Posterior cingulate gyrus (tissue), 11 donors: ENCODE results near the gene AUTS2.

Experiments
- DNase-seq, 10 donors: peaks; one replicate each; pipeline versions ENCODE4 v3.0.0 to v3.0.0-alpha.2; 2020 to 2021; ENCODE audit warnings: mixed read lengths in 3 of 10
- intact Hi-C: fragments of 100-400 bp; cut with DNase I; formaldehyde crosslinking; loops from one replicate; pipeline ENCODE4 v1.15.1; 2023

The AUTS2 gene

DNA sequence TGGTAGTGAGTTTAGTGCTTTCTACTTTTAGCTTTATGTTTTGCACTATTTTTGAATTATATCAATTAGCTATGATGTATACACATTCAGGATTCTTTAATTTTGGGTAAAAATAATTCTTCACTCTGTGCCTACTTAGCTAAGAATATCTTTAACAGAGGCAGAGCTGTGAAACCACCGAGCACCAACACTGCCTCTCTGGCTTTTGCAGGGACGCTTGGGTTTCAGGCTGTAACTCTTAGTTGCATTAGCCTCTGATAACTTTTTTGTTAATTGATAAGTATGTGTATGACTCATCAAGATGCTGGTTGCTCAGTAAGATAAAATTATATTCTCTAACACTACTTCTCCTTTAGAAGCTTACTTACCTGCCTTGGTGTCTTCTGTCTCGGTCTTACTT lies 738.3 kb downstream of the AUTS2 start:
- intact Hi-C loops, result no loop called here
- DNase-seq, result no peak

DNA sequence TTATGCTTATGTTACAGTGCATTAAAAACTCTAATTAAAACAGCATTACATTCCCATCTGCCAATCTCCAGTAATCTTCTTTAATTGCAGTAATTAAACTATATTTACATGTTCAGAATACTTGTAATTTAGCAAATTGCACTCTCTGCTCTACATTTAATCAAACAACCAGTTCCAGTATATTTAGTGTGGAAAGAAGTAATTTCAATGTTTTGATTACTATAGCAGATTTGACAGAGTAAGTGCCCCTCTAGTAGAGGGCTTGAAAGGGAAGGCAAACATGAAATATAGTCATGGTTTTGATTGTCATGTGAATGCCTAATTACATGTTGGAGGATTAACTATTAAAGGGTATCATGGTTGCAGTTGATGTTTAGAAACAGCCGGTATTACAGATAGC lies 739.7 kb downstream of the AUTS2 start:
- intact Hi-C loops, result no loop called here
- DNase-seq, result no peak

DNA sequence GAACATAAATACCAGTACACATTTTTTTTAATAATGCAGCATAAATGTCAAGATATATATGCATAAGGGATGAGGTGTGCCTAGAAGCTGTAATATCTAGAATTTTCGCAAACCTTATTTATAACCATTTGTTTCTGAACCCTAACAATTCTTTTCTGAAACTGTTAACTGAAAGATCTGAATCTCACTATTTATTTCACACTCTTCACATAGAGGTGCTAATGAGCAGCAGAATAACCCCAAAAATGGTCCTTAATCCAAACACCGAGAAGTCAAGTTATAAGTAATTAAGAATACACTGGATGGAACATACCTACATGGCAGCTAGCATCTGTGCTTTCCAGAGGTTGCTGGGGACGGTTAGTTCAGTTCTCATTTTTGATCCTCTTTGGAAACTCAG lies 742.0 kb downstream of the AUTS2 start:
- no peak for DNase-seq
- intact Hi-C loops, result no loop called here

DNA sequence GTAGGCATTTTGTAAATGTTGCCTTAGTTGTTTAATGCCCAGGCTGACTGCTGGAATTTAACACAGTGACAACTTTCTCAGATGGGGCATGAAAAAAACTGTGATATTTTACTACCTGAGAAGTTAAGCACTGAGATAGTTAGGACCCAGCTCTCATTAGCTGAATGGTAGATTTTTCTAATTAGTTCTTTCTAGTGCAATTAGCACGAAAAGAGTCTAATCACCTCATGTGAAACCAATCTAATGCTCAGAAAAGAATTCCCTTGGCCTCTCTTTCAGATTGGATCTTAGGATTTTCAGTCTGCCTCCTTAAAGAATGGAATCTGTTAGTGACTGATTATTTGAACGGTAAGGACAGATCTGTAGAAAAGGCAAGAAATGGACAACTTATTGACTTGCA lies 743.2 kb downstream of the AUTS2 start:
- DNase-seq, result no peak
- intact Hi-C loops, result no loop called here

DNA sequence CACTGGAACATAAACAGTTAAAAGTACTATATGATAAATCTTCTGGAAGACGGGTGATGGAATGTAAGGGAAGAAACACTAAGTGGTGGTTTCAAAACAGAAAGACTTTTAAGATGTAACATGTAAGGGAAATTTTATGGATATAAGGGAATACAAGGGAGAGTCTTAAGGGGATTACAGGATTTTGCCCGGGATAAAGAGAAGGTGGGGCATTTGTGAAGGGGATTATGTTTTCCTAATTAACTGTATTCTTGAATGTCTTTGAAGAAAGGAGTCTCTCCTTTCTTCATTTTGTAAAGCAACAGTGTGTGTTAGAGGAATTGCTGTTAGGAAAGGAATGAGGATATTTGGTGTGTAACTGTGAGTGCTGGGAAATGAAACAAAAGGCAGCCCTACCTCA lies 745.2 kb downstream of the AUTS2 start:
- intact Hi-C loops, result no loop called here
- DNase-seq, result no peak

DNA sequence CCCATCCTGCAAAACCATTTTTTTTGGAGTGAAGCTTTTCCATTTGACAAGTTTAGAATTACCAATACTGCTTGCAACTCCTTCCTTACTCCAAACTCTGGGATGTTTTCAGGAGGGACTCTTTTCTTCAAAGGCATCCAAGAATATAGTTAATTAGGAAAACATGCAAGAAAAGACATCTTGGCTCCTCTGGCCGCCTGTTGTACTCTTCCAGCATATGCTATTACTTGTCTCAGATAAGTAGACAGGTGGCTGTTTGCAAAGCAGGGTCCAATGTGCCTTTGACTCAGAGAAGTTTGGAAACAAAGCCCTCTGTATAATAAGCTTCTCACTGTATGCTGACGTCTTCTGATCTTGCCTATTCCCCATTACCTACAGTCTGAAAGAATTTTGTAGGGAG lies 746.5 kb downstream of the AUTS2 start:
- intact Hi-C loops, result no loop called here
- DNase-seq, result no peak

DNA sequence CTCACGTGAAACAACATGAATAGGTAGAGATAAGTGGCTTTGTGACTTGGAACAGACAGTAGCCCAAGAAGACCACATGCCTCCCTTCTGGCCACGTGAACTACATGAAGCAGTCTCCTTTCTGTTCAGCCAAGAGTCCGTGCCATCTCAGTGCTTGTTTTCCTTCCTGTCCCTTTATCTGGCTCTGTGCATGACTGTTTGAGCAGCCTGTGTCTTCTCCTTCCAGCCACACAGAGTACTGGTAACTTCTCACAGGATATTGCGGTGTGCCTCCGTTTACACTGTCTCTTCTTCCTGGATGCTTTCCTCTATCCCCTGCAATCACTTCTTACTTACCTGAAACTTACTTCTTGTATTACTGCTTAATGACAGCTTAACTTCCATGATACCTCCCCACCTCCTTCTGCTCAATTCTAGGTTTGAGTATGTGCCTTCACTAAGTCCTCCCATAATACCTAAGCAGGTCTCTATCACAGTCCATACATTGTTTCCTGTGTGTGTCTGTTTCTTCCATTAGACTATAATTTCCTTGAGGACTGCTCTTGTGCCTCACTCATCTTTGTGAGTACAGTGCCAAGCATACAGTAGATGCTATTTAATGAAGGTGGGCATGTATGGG lies 748.7 kb downstream of the AUTS2 start:
- DNase-seq, result no peak
- intact Hi-C loops, result no loop called here

DNA sequence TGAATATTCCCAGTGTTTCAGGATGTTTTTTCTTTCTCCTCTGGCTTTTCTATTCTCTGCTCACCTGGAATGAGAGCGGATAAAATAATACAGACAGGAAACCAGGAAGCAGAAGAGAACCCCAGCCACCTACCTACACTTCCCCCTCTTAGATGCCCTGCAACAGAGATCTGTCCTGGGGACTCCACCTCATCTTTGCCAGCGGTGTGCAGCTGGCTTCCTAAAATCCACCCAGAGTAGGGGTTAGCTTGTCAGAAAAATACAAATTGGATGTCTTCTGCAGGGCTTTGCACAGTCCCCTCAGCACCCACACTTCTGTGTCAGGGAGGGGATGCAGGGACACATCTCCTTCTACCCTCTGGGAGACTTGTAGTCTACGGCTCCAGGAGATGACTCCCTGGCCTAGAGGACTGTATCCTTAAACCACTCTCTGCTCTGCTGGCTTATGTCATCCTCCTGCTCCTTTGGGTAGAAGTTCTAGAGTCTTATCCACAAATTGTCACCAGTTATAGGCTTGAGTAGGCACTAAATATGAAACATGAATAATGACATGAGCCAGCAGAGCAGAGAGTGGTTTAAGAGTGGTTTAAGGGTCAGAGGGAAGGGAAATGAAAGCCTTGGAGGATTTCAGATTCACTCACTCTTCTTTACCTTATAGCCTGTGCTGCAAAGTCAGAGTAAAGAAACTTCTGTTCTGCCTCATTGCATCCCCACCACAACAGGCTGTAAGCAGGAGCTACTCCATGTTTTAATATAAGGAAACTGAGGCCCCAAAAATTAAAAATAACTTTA lies 749.4 kb downstream of the AUTS2 start:
- no peak for DNase-seq
- intact Hi-C loops, result no loop called here

DNA sequence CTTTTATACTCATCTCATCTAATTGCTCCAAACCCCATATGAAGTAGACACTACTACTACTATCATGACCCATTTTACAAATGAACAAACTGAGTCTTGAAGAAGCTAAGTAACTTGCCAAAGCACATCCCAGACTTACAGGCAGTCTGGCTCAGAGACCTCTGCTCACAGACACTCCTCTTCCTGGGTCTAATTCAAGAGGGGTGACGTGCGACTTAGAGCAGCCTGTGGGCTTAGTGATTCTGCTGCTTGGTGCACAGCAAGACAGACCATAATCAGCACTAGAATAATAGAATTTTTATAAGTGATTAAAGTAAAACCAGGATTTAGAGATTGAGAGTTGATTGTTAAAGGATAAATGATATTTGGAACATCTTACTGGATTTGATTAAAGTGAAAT lies 750.8 kb downstream of the AUTS2 start:
- DNase-seq, result no peak
- intact Hi-C loops, result no loop called here

DNA sequence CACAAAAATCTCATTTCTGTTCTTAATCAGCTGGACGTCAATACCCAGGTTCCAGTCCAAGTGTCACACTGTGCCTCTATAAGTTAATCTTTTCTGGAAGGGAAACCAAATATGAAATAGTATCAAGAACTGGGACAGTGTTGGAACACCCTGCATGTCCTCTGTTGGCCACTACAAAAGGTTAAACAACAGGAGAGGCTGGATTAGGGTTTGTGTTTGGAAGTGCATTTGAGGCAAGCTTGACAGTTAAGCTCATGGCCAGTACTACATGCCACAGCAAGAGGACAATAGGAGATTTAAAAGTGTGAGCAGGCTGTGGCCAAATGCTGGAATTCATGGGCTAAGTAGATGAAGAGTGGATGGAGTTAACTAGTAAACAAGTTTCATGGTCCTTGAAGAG lies 751.5 kb downstream of the AUTS2 start:
- no peak for DNase-seq
- intact Hi-C loops, result no loop called here

DNA sequence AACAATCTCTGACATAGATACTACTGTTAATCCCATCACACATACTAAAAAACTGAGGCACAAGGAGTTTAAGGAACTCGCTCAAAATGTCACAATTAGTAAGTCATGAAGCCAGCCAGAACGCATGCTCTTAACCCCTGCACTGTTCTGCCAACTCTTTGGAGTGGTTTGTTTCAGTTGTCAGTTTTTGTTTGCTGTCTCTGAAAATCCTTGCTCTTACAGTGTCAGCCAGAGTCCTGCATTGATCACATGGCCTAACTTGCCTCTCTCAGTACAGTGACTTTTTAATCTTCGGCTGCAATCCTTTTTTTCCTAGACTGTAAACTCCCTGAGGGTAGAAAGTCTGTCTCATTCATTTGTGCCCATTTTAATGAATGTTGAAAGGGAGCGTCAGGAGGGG lies 753.8 kb downstream of the AUTS2 start:
- DNase-seq, result no peak
- intact Hi-C loops, result no loop called here

DNA sequence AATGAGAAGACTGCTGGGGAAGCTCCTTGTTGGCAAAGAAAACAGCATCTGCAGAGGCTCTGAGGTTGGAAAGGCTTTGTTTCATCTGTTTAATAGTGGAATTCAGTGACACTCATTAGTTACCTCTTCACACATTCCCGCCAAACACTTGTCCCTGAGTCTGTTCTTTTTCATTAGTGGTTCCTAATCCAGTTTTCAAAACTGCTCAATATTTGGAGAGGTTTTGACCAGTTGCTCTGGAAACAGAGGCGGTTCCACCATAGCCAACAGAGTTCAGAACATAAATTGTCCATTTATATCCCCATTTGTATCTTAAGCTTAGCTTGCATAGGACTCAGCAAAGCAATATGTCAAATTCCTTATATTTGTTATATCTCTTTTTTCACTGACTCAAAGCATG lies 754.6 kb downstream of the AUTS2 start:
- no peak for DNase-seq
- intact Hi-C loops, result no loop called here

DNA sequence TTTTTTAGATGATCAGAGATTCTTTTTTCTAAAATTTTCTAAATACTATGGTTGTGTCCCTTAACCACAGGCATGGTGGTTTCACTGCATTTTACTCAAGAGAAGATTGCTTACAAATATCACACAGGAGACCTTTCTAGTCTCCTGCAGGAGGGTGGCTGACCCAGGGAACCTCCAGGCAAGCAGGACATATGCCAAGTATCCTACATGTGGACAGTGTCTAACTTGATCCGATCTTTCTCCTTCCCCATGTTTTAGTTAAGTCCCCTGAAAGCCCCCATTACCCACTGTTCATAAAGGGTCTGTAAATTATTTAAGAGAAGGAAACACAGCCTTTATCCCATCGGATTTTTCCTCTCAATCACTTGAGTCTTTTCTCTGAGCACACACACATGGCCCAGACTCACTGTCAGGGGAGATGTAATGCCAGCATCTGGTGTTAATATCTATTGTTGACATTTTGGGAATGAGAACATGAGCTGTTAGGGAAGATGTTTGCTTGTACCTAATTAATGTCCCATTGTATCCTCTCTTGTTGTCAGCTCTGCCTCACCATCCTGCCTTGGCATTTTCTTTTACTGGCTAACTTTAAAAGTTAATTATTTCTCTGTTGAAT lies 755.2 kb downstream of the AUTS2 start:
- intact Hi-C loops, result no loop called here
- no peak for DNase-seq

DNA sequence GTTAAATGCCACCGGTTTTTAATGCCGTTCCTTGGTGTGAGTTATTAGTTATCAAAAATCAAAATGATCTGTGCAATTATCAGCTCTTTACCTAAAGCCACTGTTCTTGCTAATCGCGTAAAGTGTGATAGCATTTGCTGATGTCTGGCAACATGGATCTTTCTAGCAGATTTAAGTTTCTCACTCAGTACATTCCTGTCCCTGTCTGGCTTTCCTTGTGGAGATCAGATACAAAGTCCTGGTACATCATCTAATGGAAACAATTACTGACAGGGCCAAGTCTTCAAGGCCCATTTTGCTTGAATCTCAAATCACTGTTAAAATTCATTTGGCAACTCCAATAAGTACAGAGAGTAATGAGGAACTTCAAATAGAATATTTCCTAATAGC lies 755.7 kb downstream of the AUTS2 start:
- DNase-seq, result no peak
- intact Hi-C loops, result no loop called here

DNA sequence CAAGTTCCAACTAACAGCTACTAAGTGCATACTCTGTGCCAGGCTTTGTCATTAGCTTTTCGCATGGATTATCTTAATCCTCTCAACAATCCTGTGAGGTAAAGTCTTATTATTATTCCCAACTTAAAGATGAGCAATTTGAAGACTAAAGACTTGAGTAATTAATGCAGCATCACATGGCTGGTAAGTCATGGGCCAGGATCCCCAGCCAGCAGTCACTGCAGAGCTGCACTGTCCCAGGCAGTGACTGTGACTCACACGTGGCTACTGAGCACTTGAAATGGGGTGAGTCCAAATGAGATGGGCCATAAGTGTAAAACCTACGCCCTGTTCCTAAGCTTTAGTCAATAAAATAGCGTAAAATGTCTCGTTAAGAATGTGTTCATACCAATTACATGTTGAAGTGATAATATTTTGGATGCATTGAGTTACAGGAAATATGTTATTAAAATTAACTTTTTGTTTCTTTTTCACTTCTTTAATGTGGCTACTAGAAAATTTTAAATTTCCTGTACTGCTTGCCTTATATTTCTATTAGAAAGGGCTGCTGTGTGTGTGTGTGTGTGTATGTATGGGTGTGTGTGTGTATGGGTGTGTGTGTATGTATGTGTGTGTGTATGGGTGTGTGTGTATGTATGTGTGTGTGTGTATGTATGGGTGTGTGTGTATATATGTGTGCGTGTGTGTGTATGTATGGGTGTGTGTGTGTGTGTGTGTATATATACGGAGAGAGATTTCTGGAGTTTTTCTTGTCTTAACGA lies 756.3 kb downstream of the AUTS2 start:
- intact Hi-C loops, result no loop called here

DNA sequence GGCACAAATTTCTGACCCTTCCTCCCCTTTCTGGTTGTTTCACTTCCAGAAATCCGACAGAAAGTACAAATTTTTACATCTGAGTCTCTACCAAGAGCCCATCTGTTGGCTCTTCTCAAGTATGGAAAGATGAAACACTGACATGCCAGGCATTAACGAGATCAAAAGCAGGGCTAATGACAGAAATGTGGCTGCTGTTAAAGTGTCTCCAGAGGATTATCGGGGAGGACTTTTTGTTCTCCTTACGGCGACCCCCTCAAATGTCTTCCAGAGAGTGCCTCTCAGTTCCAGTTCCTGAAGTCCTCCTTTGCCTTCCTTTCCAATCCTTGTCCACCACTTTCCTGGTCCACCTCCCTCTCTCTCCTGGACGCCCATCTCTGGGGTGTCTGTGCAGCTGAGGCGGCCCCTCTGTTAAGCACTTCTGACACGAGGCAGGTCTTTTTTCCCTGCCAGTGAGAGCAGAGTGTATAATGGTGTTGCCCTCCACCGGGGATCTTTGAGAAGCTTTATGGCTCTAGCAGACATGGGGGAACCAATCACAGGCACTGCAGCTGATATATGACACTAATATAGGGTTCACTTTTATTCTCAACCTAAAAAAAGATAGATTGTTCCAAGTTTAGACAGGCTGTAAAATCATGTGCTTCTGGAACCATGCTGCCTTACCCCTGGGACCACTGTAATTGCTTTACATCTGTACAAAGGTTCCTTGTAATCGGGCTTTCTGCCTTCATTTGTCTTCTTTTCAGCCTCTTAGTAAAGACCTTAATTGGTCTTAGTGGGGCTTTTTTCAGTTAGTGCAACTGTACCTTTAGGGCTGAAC lies 757.1 kb downstream of the AUTS2 start:
- intact Hi-C loops, result no loop called here

More for the DNA sequence above, 756.3 kb downstream of the AUTS2 start:
- DNase-seq, result no peak

DNA sequence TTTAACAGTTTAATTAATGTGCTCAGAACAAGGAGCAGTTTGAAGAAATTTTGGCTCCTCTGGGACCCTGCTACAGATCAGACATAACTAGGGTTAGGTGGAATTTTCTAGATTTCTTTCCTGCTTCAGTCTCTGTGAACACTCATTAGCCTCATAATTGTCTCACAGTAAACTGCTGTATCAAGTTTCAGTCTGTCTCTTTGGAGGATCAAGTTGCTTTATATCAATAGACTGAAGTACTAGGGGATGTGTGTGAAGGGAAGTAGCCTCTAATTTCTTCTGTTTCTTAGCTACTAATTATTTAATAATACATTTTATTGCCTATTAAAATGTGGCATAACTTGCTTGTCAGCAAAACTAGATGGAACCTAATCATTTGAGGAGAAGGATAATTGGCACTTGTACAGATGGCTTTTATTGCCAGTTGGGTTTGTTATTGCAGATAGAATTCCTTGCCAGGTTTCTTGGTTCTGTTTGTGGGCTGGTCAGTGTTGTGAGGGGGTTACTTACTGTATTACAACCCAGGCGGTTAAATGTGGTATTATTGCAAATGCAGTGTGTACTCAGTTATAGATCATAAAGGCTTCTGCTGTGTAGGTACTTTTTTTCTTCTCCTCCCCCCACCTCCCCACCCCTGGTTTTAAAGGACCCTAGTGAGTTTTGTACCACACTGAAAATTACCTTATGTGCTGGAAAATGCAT lies 758.0 kb downstream of the AUTS2 start:
- intact Hi-C loops, result no loop called here
- DNase-seq, result no peak

More for the DNA sequence above, 757.1 kb downstream of the AUTS2 start:
- DNase-seq, result no peak

DNA sequence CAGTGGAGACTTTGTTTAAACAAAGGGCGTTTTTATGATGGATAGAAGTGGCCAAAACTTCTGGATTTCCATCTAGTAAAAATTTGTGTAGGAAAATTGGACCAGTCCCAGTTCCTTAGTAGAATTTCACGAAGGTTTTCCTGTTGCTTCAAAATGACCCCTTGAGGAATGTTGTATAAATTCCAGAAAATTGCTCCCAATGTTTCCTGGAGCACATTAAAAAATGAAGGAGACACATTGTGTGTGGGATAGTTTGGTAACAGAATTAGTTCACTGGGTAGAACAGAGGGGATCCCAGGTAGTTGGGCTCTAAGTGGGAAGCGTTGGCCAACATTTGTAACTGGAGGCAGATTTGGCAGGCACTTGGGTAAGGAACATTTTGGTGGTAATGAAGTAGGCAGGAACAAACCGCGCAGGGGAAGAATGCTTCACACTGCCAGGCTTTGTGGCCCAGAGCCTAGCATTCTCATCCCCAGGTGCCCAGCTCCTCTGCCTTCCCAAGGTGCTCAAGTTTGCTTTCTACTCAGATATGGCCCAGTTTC lies 758.6 kb downstream of the AUTS2 start:
- intact Hi-C loops, result no loop called here
- DNase-seq, result peak in 3 of 10 donors; percentile 2 to 67 (median 10)

DNA sequence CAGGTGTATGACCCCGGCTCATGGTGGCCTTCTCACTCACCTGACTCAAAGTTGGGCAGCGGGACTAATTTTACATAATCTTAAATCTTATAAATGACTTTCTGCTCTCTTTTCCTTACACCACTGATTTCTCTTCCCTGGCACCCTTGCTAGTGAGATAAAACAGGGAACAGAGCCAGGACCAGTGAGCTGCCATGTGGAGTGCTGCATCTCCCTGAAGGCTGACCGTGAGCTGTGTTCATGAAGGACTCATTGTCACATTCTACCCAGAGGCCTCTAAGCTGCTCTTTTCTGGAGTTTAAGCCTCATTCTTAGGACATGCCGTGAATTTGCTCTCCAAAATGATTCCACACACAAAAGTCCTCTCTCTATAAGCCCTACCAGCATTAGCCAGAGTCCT lies 762.3 kb downstream of the AUTS2 start:
- intact Hi-C loops, result no loop called here
- DNase-seq, result peak in 1 of 10 donors; percentile 8

DNA sequence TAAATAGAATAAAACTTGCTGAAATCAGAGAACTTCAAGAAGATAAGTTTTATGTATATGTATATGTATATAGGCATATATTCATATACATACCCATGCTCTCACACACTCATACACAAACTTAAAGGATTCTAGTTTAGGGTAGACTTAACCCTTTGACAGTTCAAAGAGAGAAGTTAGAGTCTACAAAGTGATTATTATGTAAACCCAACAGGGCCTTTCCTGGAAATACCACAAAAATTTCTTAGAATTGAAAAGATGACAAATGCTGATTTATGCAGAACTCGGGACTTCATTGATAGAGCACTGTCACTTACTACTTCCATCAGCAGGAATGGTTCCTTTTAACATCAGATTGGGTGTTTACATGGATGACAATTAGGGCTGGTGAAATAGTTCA lies 763.5 kb downstream of the AUTS2 start:
- no peak for DNase-seq
- intact Hi-C loops, result no loop called here
